ENCODE data around the gene SIL1. TPM values are rescaled to one million over a fixed set of nuclear protein-coding genes. Genes with fewer than 3 reads are reported as not detected.

The SIL1 gene
- total RNA-seq, 1 donor from 2014 or later: 29.9 TPM

DNA sequence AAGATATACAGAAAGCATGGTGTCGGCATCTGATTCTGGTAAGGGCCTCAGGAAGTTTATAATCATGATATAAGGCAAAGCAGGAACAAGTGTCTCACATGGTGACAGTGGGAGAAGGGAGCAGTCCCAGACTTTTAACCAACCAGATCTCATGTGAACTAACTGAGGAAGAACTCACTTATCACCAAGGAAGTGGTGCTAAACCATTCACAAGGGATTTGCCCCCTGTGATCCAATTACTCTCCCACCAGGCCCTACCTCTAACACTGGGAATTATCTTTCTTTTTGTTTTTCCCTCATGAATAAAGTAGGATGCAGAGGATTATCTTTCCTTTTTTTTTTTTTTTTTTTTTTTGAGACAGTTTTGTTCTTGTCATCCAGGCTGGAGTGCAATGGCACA, 199.6 kb downstream of the SIL1 start:
- TF ChIP-seq, protein P1, sequence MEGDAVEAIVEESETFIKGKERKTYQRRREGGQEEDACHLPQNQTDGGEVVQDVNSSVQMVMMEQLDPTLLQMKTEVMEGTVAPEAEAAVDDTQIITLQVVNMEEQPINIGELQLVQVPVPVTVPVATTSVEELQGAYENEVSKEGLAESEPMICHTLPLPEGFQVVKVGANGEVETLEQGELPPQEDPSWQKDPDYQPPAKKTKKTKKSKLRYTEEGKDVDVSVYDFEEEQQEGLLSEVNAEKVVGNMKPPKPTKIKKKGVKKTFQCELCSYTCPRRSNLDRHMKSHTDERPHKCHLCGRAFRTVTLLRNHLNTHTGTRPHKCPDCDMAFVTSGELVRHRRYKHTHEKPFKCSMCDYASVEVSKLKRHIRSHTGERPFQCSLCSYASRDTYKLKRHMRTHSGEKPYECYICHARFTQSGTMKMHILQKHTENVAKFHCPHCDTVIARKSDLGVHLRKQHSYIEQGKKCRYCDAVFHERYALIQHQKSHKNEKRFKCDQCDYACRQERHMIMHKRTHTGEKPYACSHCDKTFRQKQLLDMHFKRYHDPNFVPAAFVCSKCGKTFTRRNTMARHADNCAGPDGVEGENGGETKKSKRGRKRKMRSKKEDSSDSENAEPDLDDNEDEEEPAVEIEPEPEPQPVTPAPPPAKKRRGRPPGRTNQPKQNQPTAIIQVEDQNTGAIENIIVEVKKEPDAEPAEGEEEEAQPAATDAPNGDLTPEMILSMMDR (IDR thresholded peaks at IDR 0.05; ENCODE audit: insufficient read depth, low read length, poor library complexity, severe bottlenecking): no peak
- DNase-seq (ENCODE audit: low read depth): no peak
- no peak overlapping the region for H3K4me3 ChIP-seq (ENCODE audit: low read depth, low read length)

DNA sequence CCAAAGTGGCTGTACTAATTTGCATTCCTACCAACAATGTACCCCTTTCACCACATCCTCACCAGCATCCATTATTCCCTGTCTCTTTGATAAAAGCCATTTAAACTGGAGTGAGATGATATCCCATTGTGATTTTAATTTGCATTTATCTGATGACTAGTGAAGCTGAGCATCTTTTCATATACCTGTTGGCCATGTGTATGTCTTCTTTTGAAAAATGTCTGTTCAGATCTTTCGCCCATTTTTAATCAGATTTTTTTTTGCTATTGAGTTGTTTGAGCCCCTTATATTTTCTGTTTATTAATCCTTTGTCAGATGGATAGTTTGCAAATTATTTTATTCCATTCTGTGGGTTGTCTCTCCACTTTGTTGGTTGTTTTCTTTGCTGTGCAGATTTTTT, 202.0 kb downstream of the SIL1 start:
- Histone ChIP-seq H3K4me3 (ENCODE audit: low read depth, low read length) (no peak overlapping the region), H3K27me3 (ENCODE audit: control insufficient read depth, insufficient read depth, low read length) (no peaks in the 10 kb centered on the region), H3K36me3 (ENCODE audit: control insufficient read depth, insufficient read depth, low read length) (no peaks in the 10 kb centered on the region)
- no peak for DNase-seq (ENCODE audit: low read depth)
- TF ChIP-seq, protein P1 (IDR thresholded peaks at IDR 0.05; ENCODE audit: insufficient read depth, low read length, poor library complexity, severe bottlenecking): no peak

More for the DNA sequence above, 199.6 kb downstream of the SIL1 start:
- no peaks in the 10 kb centered on the region for H3K27me3 ChIP-seq (ENCODE audit: control insufficient read depth, insufficient read depth, low read length)
- H3K36me3 ChIP-seq (ENCODE audit: control insufficient read depth, insufficient read depth, low read length): no peaks in the 10 kb centered on the region

DNA sequence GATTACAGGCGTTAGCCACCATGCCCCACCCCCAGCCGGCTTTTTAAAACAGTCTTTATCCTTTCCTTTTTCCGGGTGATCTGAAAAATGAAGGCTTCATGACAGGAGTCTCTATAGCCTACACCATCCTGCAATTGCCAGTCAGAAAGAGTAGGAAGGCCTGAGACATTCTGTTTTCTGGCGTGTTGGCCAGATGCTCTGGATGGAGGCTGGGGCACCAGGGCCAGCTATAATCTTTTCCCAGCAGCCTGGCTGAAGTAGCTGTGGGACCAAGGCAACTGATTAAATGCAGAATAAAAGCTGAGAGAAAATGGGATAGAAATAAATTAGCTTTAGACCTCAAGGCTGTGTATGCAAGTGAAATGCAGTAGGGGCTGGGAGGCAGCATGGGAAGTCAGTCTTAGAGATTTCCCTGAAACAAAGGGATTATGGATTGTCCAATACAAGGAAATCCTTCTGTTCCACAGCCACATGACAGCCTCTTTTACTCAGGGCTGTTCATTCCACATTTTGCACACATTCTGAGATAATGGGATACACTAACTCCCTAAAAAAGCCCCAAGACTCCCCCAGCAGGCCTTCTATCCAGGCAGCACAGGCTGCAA, 207.1 kb downstream of the SIL1 start:
- no peaks in the 10 kb centered on the region for H3K36me3 ChIP-seq (ENCODE audit: control insufficient read depth, insufficient read depth, low read length)
- TF ChIP-seq, protein P1 (IDR thresholded peaks at IDR 0.05; ENCODE audit: insufficient read depth, low read length, poor library complexity, severe bottlenecking): no peak
- H3K27me3 ChIP-seq (ENCODE audit: control insufficient read depth, insufficient read depth, low read length): no peaks in the 10 kb centered on the region
- no peak overlapping the region for H3K4me3 ChIP-seq (ENCODE audit: low read depth, low read length)
- no peak for DNase-seq (ENCODE audit: low read depth)

DNA sequence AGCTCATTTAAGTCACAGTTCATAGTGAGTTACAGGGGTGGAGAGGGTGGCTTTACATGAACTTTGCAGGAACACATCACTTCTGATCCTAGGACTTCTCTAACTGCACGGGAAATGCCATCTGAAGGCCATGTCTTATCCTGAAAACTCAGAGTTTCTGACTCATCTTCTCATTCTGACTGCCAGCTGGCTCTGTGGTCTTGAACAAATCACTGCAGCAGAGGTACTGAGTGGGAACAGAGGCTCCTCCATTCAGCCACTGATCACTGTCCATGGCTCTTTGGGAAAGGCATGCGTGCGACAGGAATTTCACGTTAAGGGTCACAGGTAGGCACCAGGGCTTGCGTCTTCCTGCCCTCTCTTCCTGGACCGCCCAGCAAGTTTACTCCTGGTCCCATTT, 208.4 kb downstream of the SIL1 start:
- TF ChIP-seq, protein P1 (IDR thresholded peaks at IDR 0.05; ENCODE audit: insufficient read depth, low read length, poor library complexity, severe bottlenecking): no peak
- no peak for DNase-seq (ENCODE audit: low read depth)
- no peak overlapping the region for H3K4me3 ChIP-seq (ENCODE audit: low read depth, low read length)

DNA sequence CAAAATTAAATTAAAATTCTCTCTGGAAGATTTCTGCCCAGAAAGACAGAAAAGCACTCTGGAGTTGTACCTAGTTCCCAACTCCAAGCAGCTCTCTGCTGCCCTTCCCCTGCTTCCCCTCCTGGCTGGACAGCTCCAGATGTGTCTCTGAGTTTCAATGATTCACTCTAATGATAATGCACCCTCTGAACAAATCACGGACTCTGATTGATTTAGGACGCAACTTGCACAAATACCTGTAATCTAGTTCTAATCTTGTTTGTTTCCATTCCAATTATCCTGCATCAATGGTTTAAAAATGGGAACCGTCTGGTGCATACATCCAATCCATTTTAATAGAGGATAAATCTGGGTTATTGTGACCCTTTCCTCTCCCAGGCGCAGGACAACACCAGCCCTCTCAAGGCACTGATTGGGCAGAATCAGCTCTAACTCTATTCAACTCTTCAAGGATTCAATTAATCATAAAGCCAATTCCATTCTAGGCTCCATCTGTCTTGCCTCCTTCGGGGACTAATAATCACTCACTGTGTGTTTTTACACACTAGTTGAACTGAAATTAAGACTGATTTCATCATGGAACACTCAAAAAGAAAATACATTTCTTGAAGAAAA, 211.9 kb downstream of the SIL1 start:
- TF ChIP-seq, protein P1 (IDR thresholded peaks at IDR 0.05; ENCODE audit: insufficient read depth, low read length, poor library complexity, severe bottlenecking): no peak
- Histone ChIP-seq H3K4me3 (ENCODE audit: low read depth, low read length) (no peak overlapping the region), H3K27me3 (ENCODE audit: control insufficient read depth, insufficient read depth, low read length) (no peaks in the 10 kb centered on the region), H3K36me3 (ENCODE audit: control insufficient read depth, insufficient read depth, low read length) (no peaks in the 10 kb centered on the region)
- no peak for DNase-seq (ENCODE audit: low read depth)

More for the DNA sequence above, 208.4 kb downstream of the SIL1 start:
- no peaks in the 10 kb centered on the region for H3K27me3 ChIP-seq (ENCODE audit: control insufficient read depth, insufficient read depth, low read length)
- H3K36me3 ChIP-seq (ENCODE audit: control insufficient read depth, insufficient read depth, low read length): no peaks in the 10 kb centered on the region

DNA sequence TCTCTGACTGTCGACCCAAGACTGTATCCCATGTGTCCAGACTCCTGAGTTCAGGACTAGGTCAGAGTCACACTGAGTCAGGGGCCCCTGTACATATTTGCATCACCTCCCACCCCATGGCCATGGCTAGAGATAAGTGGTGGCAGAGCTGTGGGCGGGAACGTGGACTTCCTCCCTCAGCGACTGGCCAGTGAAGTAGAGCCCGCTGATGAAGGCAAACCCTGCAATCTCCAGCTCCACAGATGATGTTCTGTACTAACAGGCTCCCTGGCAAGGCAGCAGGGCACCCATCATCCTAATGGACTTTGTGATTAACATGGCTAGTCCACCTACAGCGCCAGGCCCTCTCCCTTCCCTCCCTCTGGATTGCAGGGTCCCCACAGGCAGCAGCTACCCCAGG, 212.5 kb downstream of the SIL1 start:
- TF ChIP-seq, protein P1 (IDR thresholded peaks at IDR 0.05; ENCODE audit: insufficient read depth, low read length, poor library complexity, severe bottlenecking): no peak
- Histone ChIP-seq H3K27me3 (ENCODE audit: control insufficient read depth, insufficient read depth, low read length) (no peaks in the 10 kb centered on the region), H3K36me3 (ENCODE audit: control insufficient read depth, insufficient read depth, low read length) (no peaks in the 10 kb centered on the region), H3K4me3 (ENCODE audit: low read depth, low read length) (no peak overlapping the region)
- no peak for DNase-seq (ENCODE audit: low read depth)
